Glutamatergic neuron (in vitro differentiated cells): ENCODE measurements around the gene ZNF774. TPM values are rescaled to one million over a fixed set of nuclear protein-coding genes. Genes with fewer than 3 reads are reported as not detected.
"Not testable (repeated sequence)": the region's sequence is repeated elsewhere in the genome, so short reads cannot be mapped to it uniquely, and the experiment has no call there.

Experiments
- DNase-seq: peaks from one replicate; pipeline ENCODE4 v3.0.0; 2022
- H3K27ac Mint-ChIP-seq: one replicate; pipeline ENCODE4 v1.8.0; 2020; ENCODE audit warnings: mild to moderate bottlenecking, mixed read lengths, inconsistent platforms; ENCODE audit not compliant: unreplicated experiment
- H3K27me3 Mint-ChIP-seq: one replicate; pipeline ENCODE4 v1.8.0; 2020; ENCODE audit warnings: mild to moderate bottlenecking, moderate library complexity, mixed read lengths, inconsistent platforms; ENCODE audit not compliant: unreplicated experiment
- H3K36me3 Mint-ChIP-seq: one replicate; pipeline ENCODE4 v1.8.0; 2020; ENCODE audit warnings: mild to moderate bottlenecking, mixed read lengths, inconsistent platforms; ENCODE audit not compliant: unreplicated experiment
- H3K4me1 Mint-ChIP-seq: one replicate; pipeline ENCODE4 v1.8.0; 2020; ENCODE audit warnings: mild to moderate bottlenecking, low read depth, mixed read lengths, inconsistent platforms; ENCODE audit not compliant: unreplicated experiment
- H3K4me3 Mint-ChIP-seq: one replicate; pipeline ENCODE4 v1.8.0; 2020; ENCODE audit warnings: mild to moderate bottlenecking, mixed read lengths, inconsistent platforms; ENCODE audit not compliant: unreplicated experiment
- H3K9me3 Mint-ChIP-seq: one replicate; pipeline ENCODE4 v1.8.0; 2020; ENCODE audit warnings: mild to moderate bottlenecking, moderate library complexity, mixed read lengths, inconsistent platforms; ENCODE audit not compliant: unreplicated experiment
- total RNA-seq: library from RNA; stranded (reverse); fragmentation: NEBNext Ultra II Directional; extraction: Animal tissue kit (Norgen Biotek cat#: 25700); gene quantifications from one replicate; pipeline ENCODE4 v1.2.1, GENCODE V29; 2021; ENCODE audit not compliant: unreplicated experiment
- TF ChIP-seq, protein P1 (sequence below): fragments of 200-600 bp; sonication (generic); IDR thresholded peaks from one replicate; pipeline ENCODE4 v1.5.0; 2021; ENCODE audit not compliant: partially characterized antibody, unreplicated experiment

The ZNF774 gene
- total RNA-seq, 1 donor from 2014 or later: 6.7 TPM

DNA sequence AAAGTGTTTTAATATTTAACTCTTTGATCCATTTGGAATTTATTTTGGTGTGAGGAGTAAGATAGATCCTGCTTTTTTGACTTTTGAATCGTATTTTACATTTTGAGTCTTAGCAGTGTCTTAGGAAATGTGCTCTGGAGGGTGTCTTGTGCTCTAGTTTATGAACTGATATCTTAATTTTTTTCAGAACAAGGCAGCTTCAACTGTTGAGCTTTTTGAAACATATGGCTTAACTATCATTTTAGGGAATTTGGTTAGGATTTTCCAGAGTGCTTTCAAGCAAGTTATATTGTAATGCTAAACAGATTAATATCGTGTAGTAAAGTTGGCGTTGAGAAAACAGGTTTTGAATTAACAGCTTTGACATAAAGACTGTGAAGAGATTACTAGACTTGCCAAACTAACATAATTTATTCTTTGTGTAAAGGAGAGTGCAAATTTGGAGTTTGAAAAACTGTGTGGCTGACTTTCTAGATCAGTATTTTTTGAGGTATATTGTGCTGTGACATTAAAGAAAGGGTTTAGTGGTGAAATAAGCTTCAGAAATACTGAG is 53.0 kb downstream of the ZNF774 start:
- no peaks in the 10 kb centered on the region for H3K36me3 Mint-ChIP-seq
- peaks cover 4% of the 10 kb centered on the region for H3K27me3 Mint-ChIP-seq
- no peak overlapping the region for H3K4me3 Mint-ChIP-seq
- H3K27ac Mint-ChIP-seq: no peak overlapping the region
- peaks cover 31% of the 10 kb centered on the region for H3K4me1 Mint-ChIP-seq
- no peaks in the 10 kb centered on the region for H3K9me3 Mint-ChIP-seq
- TF ChIP-seq, protein P1, sequence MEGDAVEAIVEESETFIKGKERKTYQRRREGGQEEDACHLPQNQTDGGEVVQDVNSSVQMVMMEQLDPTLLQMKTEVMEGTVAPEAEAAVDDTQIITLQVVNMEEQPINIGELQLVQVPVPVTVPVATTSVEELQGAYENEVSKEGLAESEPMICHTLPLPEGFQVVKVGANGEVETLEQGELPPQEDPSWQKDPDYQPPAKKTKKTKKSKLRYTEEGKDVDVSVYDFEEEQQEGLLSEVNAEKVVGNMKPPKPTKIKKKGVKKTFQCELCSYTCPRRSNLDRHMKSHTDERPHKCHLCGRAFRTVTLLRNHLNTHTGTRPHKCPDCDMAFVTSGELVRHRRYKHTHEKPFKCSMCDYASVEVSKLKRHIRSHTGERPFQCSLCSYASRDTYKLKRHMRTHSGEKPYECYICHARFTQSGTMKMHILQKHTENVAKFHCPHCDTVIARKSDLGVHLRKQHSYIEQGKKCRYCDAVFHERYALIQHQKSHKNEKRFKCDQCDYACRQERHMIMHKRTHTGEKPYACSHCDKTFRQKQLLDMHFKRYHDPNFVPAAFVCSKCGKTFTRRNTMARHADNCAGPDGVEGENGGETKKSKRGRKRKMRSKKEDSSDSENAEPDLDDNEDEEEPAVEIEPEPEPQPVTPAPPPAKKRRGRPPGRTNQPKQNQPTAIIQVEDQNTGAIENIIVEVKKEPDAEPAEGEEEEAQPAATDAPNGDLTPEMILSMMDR: no peak
- no peak for DNase-seq

DNA sequence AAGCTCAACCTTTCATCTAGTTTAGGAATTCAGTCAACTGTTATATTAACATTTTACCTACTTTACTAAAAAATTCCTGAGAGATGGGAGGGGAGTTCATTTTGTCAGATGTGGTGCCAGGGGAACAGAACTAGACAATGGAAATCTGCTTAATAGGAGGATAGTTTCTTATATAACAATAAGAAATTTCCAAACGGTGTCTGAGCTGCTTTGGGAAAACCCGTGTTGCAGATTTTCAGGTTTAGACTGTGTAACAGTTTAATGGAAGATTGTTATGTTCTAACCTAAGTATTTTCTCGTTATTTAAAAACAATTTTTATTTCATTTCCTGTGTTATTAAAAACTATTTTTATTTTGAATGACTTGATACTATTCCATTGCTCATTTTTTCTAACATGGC is 55.3 kb downstream of the ZNF774 start:
- H3K4me1 Mint-ChIP-seq: peaks cover 11% of the 10 kb centered on the region
- TF ChIP-seq, protein P1: no peak
- H3K27me3 Mint-ChIP-seq: peaks cover 2% of the 10 kb centered on the region
- no peak overlapping the region for H3K4me3 Mint-ChIP-seq
- no peak overlapping the region for H3K27ac Mint-ChIP-seq
- H3K9me3 Mint-ChIP-seq: no peaks in the 10 kb centered on the region
- DNase-seq: no peak
- no peaks in the 10 kb centered on the region for H3K36me3 Mint-ChIP-seq

DNA sequence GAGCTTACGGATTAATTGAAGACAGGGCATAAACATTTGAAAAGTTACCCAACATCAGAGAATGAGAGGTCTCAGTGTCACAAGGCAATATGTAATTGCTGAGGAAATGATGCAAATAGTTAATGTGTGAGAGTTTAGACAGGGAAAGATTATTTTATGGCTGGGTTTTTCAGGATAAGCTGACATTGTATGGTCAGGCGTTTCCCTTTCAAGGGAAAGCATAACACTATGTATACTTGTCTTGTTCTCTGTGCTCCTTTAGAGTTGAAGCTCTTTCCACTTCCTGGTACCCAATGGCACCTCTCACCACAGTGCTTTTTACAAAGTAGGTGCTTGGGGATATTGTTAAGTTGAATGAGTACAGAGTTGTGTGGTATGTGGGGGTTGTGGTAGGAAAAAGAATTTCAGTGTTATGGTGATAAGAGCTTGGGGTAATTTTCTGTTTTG is 55.8 kb downstream of the ZNF774 start:
- no peak for DNase-seq
- H3K36me3 Mint-ChIP-seq: no peaks in the 10 kb centered on the region
- H3K9me3 Mint-ChIP-seq: no peaks in the 10 kb centered on the region
- no peak overlapping the region for H3K4me3 Mint-ChIP-seq
- peaks cover 11% of the 10 kb centered on the region for H3K4me1 Mint-ChIP-seq
- TF ChIP-seq, protein P1: no peak
- no peak overlapping the region for H3K27ac Mint-ChIP-seq
- no peaks in the 10 kb centered on the region for H3K27me3 Mint-ChIP-seq

DNA sequence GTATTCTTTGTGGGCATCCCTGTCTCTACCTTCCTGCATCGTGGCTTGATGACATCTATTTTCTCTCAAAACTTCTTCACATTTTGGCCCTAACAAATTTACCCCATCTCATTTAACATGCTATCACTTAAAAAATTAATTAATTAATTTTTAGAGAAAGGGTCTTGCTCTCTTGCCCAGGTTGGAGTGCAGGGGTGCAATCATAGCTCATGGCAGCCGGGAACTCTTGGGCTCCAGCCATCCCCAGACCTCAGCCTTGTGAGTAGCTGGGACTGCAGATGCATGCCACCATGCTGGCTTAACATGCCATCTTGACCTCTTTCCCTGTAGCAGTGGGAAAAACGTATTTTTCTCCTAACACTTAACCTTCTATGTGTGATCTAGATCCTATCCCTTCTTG is 56.6 kb downstream of the ZNF774 start:
- Mint-ChIP-seq H3K9me3 (no peaks in the 10 kb centered on the region), H3K27ac (no peak overlapping the region), H3K27me3 (no peaks in the 10 kb centered on the region), H3K4me1 (peaks cover 12% of the 10 kb centered on the region), H3K36me3 (no peaks in the 10 kb centered on the region), H3K4me3 (no peak overlapping the region)
- TF ChIP-seq, protein P1: no peak
- DNase-seq: no peak

DNA sequence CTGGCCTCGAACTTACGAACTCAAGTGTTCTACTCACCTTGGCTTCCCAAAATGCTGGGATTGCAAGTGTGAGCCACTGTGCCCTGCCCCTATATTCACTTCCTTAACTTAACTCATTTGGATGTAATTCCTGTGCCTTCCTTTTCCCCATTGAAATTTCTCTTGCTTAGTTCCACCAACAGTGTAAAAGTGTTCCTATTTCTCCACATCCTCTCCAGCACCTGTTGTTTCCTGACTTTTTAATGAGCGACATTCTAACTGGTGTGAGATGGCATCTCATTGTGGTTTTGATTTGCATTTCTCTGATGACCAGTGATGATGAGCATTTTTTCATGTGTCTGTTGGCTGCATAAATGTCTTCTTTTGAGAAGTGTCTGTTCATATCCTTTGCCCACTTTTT is 57.5 kb downstream of the ZNF774 start:
- H3K4me1 Mint-ChIP-seq: peaks cover 12% of the 10 kb centered on the region
- H3K4me3 Mint-ChIP-seq, H3K27me3 Mint-ChIP-seq, H3K27ac Mint-ChIP-seq, H3K36me3 Mint-ChIP-seq, H3K9me3 Mint-ChIP-seq, DNase-seq: not testable (repeated sequence)

DNA sequence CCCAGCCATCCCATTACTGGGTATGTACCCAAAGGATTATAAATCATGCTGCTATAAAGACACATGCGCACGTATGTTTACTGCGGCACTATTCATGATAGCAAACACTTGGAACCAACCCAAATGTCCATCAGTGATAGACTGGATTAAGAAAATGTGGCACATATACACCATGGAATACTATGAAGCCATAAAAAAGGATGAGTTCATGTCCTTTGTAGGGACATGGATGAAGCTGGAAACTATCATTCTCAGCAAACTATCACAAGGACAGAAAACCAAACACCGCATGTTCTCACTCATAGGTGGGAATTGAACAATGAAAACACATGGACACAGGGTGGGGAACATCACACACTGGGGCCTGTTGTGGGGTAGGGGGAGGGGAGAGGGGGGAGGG is 58.2 kb downstream of the ZNF774 start:
- DNase-seq, H3K4me1 Mint-ChIP-seq, H3K9me3 Mint-ChIP-seq, H3K36me3 Mint-ChIP-seq, H3K27ac Mint-ChIP-seq, H3K27me3 Mint-ChIP-seq, H3K4me3 Mint-ChIP-seq: not testable (repeated sequence)
